ENCODE data around the gene KCTD12.

Gene KCTD12

DNA sequence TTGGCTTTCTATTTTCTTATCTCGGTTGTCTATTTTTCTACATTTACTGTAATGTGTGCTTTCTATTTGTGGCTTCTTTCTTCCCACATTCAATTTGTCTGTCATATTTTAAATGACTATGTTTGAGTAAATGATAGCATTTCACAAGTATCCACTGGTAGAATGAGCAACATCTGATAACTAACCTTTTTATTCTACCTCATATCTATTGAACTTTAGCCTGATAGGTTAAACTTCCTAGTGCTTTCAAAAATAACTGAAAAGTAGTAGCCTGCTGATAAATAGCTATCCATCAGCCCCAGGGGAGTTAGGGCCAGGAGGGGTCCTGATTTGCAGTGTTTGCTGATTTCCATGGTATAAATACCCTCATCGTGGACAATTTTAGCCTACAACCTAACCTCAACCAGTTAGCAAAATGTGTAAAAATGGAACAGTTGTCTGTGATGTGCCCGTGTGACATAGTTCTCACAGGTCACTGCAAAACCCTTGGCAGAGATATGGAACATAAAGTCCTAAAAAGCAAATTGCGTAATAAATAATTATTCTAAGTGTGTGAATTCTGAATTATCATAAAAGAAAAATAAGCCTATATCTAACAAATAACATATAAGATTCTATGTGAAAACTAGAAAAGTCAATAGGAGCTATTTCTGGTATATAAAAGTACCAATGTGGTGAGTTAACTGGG lies 32.1 kb downstream of the KCTD12 start:
- H3K9ac ChIP-seq (ENCODE audit: low read length) = no peak overlapping the region
- no peak overlapping the region for H3K27ac ChIP-seq (ENCODE audit: low read depth, low read length)
- H3K4me3 ChIP-seq (ENCODE audit: low read depth, low read length) = no peak overlapping the region
- H3K9me3 ChIP-seq (ENCODE audit: control insufficient read depth, insufficient read depth, low read depth, low read length) = no peaks in the 10 kb centered on the region
- no peaks in the 10 kb centered on the region for H3K4me1 ChIP-seq (ENCODE audit: control insufficient read depth, insufficient read depth, low read length)
- no peaks in the 10 kb centered on the region for H3K27me3 ChIP-seq (ENCODE audit: control insufficient read depth, insufficient read depth, low read length)
- H3K36me3 ChIP-seq (ENCODE audit: control insufficient read depth, insufficient read depth, low read length) = no peaks in the 10 kb centered on the region

- Histone ChIP-seq H3K36me3 (ENCODE audit: control insufficient read depth, insufficient read depth, low read length) (no peaks in the 10 kb centered on the region), H3K27ac (ENCODE audit: low read depth, low read length) (no peak overlapping the region), H3K9ac (ENCODE audit: low read length) (no peak overlapping the region), H3K27me3 (ENCODE audit: control insufficient read depth, insufficient read depth, low read length) (no peaks in the 10 kb centered on the region), H3K4me3 (ENCODE audit: low read depth, low read length) (no peak overlapping the region), H3K9me3 (ENCODE audit: control insufficient read depth, insufficient read depth, low read depth, low read length) (no peaks in the 10 kb centered on the region), H3K4me1 (ENCODE audit: control insufficient read depth, insufficient read depth, low read length) (no peaks in the 10 kb centered on the region)
These were observed 32.7 kb downstream of the KCTD12 start for GRCh38 chr13:76853481-76853880.

- H3K9me3 ChIP-seq (ENCODE audit: control insufficient read depth, insufficient read depth, low read depth, low read length) = no peaks in the 10 kb centered on the region
- H3K36me3 ChIP-seq (ENCODE audit: control insufficient read depth, insufficient read depth, low read length) = no peaks in the 10 kb centered on the region
- no peak overlapping the region for H3K4me3 ChIP-seq (ENCODE audit: low read depth, low read length)
- H3K9ac ChIP-seq (ENCODE audit: low read length) = no peak overlapping the region
- H3K27ac ChIP-seq (ENCODE audit: low read depth, low read length) = no peak overlapping the region
- H3K4me1 ChIP-seq (ENCODE audit: control insufficient read depth, insufficient read depth, low read length) = no peaks in the 10 kb centered on the region
- no peaks in the 10 kb centered on the region for H3K27me3 ChIP-seq (ENCODE audit: control insufficient read depth, insufficient read depth, low read length)
These were observed 33.2 kb downstream of the KCTD12 start for GRCh38 chr13:76852986-76853385.

DNA sequence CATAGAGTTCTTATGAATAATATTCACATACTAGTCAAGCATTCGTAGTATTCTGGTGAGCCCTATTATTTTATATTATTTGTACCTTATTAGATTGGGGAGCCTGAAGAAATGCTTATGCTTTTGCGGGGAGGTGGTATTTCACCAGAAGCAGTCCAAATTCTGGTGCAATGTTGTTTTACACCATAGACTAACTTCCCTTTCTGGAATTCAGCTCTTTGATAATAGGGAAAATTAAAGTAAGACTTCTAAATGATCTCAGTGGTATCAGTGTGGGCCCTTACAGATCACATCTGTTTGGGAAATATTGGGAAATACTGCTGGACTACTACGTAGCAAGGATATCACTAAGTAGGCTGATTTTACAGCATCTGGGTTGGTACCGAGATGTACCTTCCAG lies 34.2 kb downstream of the KCTD12 start:
- Histone ChIP-seq H3K4me3 (ENCODE audit: low read depth, low read length) (no peak overlapping the region), H3K36me3 (ENCODE audit: control insufficient read depth, insufficient read depth, low read length) (no peaks in the 10 kb centered on the region), H3K9me3 (ENCODE audit: control insufficient read depth, insufficient read depth, low read depth, low read length) (no peaks in the 10 kb centered on the region)

GRCh38 chr13:76849493-76849892 lies 36.7 kb downstream of the KCTD12 start:
- Histone ChIP-seq H3K9ac (ENCODE audit: low read length) (no peak overlapping the region), H3K4me1 (ENCODE audit: control insufficient read depth, insufficient read depth, low read length) (no peaks in the 10 kb centered on the region), H3K36me3 (ENCODE audit: control insufficient read depth, insufficient read depth, low read length) (no peaks in the 10 kb centered on the region), H3K27me3 (ENCODE audit: control insufficient read depth, insufficient read depth, low read length) (no peaks in the 10 kb centered on the region), H3K9me3 (ENCODE audit: control insufficient read depth, insufficient read depth, low read depth, low read length) (no peaks in the 10 kb centered on the region), H3K4me3 (ENCODE audit: low read depth, low read length) (no peak overlapping the region), H3K27ac (ENCODE audit: low read depth, low read length) (no peak overlapping the region)

More for the DNA sequence above, 34.2 kb downstream of the KCTD12 start:
- Histone ChIP-seq H3K27me3 (ENCODE audit: control insufficient read depth, insufficient read depth, low read length) (no peaks in the 10 kb centered on the region), H3K4me1 (ENCODE audit: control insufficient read depth, insufficient read depth, low read length) (no peaks in the 10 kb centered on the region), H3K9ac (ENCODE audit: low read length) (no peak overlapping the region), H3K27ac (ENCODE audit: low read depth, low read length) (no peak overlapping the region)

DNA sequence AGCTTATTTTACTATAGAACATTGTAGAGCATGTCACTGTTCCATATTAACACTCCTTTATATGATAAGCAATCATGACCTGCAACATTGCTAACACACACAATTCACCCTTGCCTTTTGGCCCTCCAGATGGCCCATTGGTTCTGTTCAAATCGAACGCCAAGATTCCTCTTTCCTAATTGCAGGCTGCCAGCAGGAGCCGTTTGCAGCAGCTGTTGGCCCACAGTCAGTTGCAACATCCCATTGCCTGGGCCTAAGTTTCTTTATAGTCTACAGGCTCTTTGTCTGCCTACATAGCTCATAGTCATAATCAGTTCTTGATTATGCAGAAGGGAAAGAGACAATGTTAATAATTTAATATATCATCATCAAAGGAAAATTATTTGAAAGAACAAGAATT lies 37.6 kb downstream of the KCTD12 start:
- H3K4me1 ChIP-seq (ENCODE audit: control insufficient read depth, insufficient read depth, low read length) = no peaks in the 10 kb centered on the region
- H3K27me3 ChIP-seq (ENCODE audit: control insufficient read depth, insufficient read depth, low read length) = no peaks in the 10 kb centered on the region
- H3K9me3 ChIP-seq (ENCODE audit: control insufficient read depth, insufficient read depth, low read depth, low read length) = no peaks in the 10 kb centered on the region
- H3K36me3 ChIP-seq (ENCODE audit: control insufficient read depth, insufficient read depth, low read length) = no peaks in the 10 kb centered on the region
- no peak overlapping the region for H3K9ac ChIP-seq (ENCODE audit: low read length)
- H3K4me3 ChIP-seq (ENCODE audit: low read depth, low read length) = no peak overlapping the region
- no peak overlapping the region for H3K27ac ChIP-seq (ENCODE audit: low read depth, low read length)

DNA sequence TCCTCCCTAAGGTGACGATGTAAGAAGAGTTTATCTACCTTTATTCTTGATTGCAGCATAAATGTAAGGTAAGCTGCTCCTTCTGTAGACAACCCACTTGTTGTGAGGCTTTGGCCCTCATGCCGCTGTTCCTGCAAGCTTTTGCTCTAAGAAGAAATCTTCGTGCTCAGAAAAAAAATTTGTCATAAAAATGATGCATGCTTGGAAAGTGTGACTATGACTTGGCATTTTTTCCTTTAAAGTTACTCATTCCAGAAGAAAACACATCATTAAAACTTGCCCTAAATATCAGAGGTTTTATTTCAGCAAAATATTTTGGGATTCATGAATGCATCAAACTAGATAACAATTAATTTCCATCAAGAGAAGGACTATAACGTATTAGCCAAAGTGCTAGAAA lies 39.8 kb downstream of the KCTD12 start:
- Histone ChIP-seq H3K36me3 (ENCODE audit: control insufficient read depth, insufficient read depth, low read length) (no peaks in the 10 kb centered on the region), H3K9me3 (ENCODE audit: control insufficient read depth, insufficient read depth, low read depth, low read length) (no peaks in the 10 kb centered on the region), H3K4me3 (ENCODE audit: low read depth, low read length) (no peak overlapping the region), H3K27me3 (ENCODE audit: control insufficient read depth, insufficient read depth, low read length) (no peaks in the 10 kb centered on the region), H3K27ac (ENCODE audit: low read depth, low read length) (no peak overlapping the region), H3K4me1 (ENCODE audit: control insufficient read depth, insufficient read depth, low read length) (no peaks in the 10 kb centered on the region), H3K9ac (ENCODE audit: low read length) (no peak overlapping the region)

- Histone ChIP-seq H3K9me3 (ENCODE audit: control insufficient read depth, insufficient read depth, low read depth, low read length) (no peaks in the 10 kb centered on the region), H3K27ac (ENCODE audit: low read depth, low read length) (no peak overlapping the region), H3K4me1 (ENCODE audit: control insufficient read depth, insufficient read depth, low read length) (no peaks in the 10 kb centered on the region), H3K36me3 (ENCODE audit: control insufficient read depth, insufficient read depth, low read length) (no peaks in the 10 kb centered on the region), H3K27me3 (ENCODE audit: control insufficient read depth, insufficient read depth, low read length) (no peaks in the 10 kb centered on the region), H3K4me3 (ENCODE audit: low read depth, low read length) (no peak overlapping the region), H3K9ac (ENCODE audit: low read length) (no peak overlapping the region)
These were observed 40.3 kb downstream of the KCTD12 start for GRCh38 chr13:76845865-76846264.

GRCh38 chr13:76845367-76845766 lies 40.8 kb downstream of the KCTD12 start:
- Histone ChIP-seq H3K27ac (ENCODE audit: low read depth, low read length) (no peak overlapping the region), H3K27me3 (ENCODE audit: control insufficient read depth, insufficient read depth, low read length) (no peaks in the 10 kb centered on the region), H3K4me3 (ENCODE audit: low read depth, low read length) (no peak overlapping the region), H3K36me3 (ENCODE audit: control insufficient read depth, insufficient read depth, low read length) (no peaks in the 10 kb centered on the region), H3K4me1 (ENCODE audit: control insufficient read depth, insufficient read depth, low read length) (no peaks in the 10 kb centered on the region), H3K9me3 (ENCODE audit: control insufficient read depth, insufficient read depth, low read depth, low read length) (no peaks in the 10 kb centered on the region), H3K9ac (ENCODE audit: low read length) (no peak overlapping the region)

DNA sequence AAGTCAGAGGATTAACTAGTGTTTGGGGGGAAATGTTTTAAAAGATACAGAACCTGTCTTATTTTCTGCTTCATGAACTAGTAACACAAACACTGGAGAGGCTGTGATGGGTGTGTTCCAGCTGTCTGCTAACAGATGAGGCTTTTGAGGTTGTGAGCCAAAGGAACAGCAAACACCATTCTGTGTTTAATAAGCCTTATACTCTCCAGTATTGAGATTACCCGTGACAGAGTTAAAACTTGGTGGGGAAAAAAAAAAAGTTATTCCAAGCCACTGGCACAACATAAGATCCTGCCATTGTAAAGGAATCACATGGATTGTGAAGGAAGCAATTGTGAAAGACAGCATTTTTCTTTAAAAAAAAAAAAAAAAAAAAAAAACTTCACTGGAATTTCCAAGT lies 48.4 kb downstream of the KCTD12 start:
- Histone ChIP-seq H3K9ac (ENCODE audit: low read length) (no peak overlapping the region), H3K27ac (ENCODE audit: low read depth, low read length) (no peak overlapping the region), H3K27me3 (ENCODE audit: control insufficient read depth, insufficient read depth, low read length) (no peaks in the 10 kb centered on the region), H3K36me3 (ENCODE audit: control insufficient read depth, insufficient read depth, low read length) (no peaks in the 10 kb centered on the region), H3K4me3 (ENCODE audit: low read depth, low read length) (no peak overlapping the region), H3K4me1 (ENCODE audit: control insufficient read depth, insufficient read depth, low read length) (no peaks in the 10 kb centered on the region), H3K9me3 (ENCODE audit: control insufficient read depth, insufficient read depth, low read depth, low read length) (no peaks in the 10 kb centered on the region)

DNA sequence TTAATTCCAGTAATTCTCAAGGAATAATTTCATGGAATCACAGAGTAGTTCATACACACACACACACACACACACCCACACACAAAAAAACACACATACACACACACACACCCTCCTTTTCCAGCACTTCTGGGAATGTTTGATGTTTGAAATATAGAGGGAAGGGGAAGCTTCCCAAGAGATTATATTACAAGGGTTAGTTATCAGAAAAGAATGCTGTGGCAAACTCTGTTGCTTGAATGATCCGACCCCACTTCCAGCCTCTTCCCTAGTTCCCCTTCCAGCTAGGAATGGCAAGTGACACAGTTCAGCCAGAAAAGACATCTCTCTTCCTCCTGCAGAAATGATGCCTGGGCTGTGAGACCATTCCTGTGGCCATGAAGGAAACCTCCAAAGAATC lies 49.9 kb downstream of the KCTD12 start:
- Histone ChIP-seq H3K27ac (ENCODE audit: low read depth, low read length) (no peak overlapping the region), H3K9ac (ENCODE audit: low read length) (no peak overlapping the region), H3K36me3 (ENCODE audit: control insufficient read depth, insufficient read depth, low read length) (no peaks in the 10 kb centered on the region), H3K27me3 (ENCODE audit: control insufficient read depth, insufficient read depth, low read length) (no peaks in the 10 kb centered on the region), H3K4me3 (ENCODE audit: low read depth, low read length) (no peak overlapping the region), H3K9me3 (ENCODE audit: control insufficient read depth, insufficient read depth, low read depth, low read length) (no peaks in the 10 kb centered on the region), H3K4me1 (ENCODE audit: control insufficient read depth, insufficient read depth, low read length) (no peaks in the 10 kb centered on the region)

Data from HUES6 (cell line).